Neural progenitor cell (in vitro differentiated cells): ENCODE results near the gene TADA3.

Source experiments
- CTCF ChIP-seq: fragments of 200-600 bp; sonication (generic); IDR thresholded peaks from 2 replicates; pipeline ENCODE4 v1.5.1; 2017; ENCODE audit warnings: antibody characterized with exemption, mild to moderate bottlenecking
- EZH2phosphoT487 ChIP-seq: fragments of 200-600 bp; sonication (generic); IDR thresholded peaks from 2 replicates; pipeline ENCODE4 v1.6.1; 2017; ENCODE audit warnings: antibody characterized with exemption

DNA sequence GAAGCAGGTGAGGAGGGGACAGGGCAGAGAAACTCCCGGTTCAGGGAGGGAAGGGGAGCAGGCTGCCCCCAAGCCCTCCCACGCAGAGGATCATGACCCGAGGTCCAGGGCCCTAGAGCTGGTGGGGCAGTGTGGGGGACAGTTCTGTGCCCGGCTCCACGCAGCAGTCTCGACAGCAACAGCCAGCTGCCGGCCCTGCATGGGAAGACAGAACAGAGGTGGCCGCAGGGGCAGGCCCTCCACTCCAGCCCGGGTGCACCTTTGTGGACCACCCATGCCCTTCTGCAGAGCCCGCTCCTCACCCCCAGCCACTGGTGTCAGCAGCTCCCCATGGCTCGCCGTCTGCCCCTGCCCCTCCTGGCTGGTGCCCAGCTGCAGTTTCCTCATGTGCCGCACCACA is 34.8 kb downstream of the TADA3 start:
- TF ChIP-seq CTCF (no peak), EZH2phosphoT487 (no peak)
